ENCODE measurements around the gene ZYG11B.
"Not testable (repeated sequence)": the region's sequence is repeated elsewhere in the genome, so short reads cannot be mapped to it uniquely, and the experiment has no call there.

ZYG11B gene

GRCh38 chr1:52748119-52748518, 21.9 kb downstream of the ZYG11B start:
- no peak overlapping the region for H2AFZ ChIP-seq (ENCODE audit: low read depth, low read length)
- H3K36me3 ChIP-seq (ENCODE audit: insufficient read depth, low read length): no peaks in the 10 kb centered on the region
- no peak overlapping the region for H3K4me3 ChIP-seq (ENCODE audit: low read depth in 1 of 2, low read length in 2 of 2)
- TF ChIP-seq, protein P1, sequence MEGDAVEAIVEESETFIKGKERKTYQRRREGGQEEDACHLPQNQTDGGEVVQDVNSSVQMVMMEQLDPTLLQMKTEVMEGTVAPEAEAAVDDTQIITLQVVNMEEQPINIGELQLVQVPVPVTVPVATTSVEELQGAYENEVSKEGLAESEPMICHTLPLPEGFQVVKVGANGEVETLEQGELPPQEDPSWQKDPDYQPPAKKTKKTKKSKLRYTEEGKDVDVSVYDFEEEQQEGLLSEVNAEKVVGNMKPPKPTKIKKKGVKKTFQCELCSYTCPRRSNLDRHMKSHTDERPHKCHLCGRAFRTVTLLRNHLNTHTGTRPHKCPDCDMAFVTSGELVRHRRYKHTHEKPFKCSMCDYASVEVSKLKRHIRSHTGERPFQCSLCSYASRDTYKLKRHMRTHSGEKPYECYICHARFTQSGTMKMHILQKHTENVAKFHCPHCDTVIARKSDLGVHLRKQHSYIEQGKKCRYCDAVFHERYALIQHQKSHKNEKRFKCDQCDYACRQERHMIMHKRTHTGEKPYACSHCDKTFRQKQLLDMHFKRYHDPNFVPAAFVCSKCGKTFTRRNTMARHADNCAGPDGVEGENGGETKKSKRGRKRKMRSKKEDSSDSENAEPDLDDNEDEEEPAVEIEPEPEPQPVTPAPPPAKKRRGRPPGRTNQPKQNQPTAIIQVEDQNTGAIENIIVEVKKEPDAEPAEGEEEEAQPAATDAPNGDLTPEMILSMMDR (IDR thresholded peaks at IDR 0.05; ENCODE audit: borderline replicate concordance, extremely low read depth, low read length, poor library complexity, severe bottlenecking): peak; percentile 30
- TF ChIP-seq EZH2 (IDR thresholded peaks at IDR 0.05; ENCODE audit: borderline replicate concordance, low read depth, low read length, severe bottlenecking): no peak
- no peaks in the 10 kb centered on the region; the same call in 1 of the 2 replicates for H4K20me1 ChIP-seq (ENCODE audit: insufficient read depth, low read length)
- peaks cover 8% of the 10 kb centered on the region; the same call in 1 of the 2 replicates for H3K79me2 ChIP-seq (ENCODE audit: insufficient read depth, low read length)
- ATAC-seq (ENCODE audit: insufficient read depth, low read depth): no peak
- no peak for DNase-seq
- no peak overlapping the region for H3K4me2 ChIP-seq (ENCODE audit: insufficient read depth, low read length)
- no peak overlapping the region for H3K27ac ChIP-seq (ENCODE audit: low read length)
- H3K9me3 ChIP-seq (ENCODE audit: insufficient read depth, low read length, severe bottlenecking): no peaks in the 10 kb centered on the region
- no peaks in the 10 kb centered on the region for H3K4me1 ChIP-seq (ENCODE audit: insufficient read depth, low read length)
- H3K9ac ChIP-seq (ENCODE audit: low read depth, low read length): no peak overlapping the region
- H3K27me3 ChIP-seq (ENCODE audit: insufficient read depth, low read length, poor library complexity): no peaks in the 10 kb centered on the region

DNA sequence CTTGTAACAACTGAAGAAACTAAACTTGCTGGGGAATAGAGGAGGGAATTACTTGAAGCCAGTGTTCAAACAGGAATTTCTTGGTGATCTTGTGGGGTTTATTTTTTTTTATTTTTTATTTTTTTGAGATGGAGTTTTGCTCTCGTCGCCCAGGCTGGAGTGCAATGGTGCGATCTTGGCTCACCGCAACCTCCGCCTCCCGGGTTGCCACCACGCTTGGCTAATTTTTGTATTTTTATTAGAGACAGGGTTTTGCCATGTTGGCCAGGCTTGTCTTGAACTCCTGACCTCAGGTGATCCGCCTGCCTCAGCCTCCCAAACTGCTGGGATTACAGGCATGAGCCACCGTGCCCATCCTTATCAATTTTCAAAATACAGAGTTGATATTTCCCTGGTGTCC, 23.2 kb downstream of the ZYG11B start:
- H3K4me3 ChIP-seq (ENCODE audit: low read depth in 1 of 2, low read length in 2 of 2); H3K4me2 ChIP-seq (ENCODE audit: insufficient read depth, low read length); H3K4me1 ChIP-seq (ENCODE audit: insufficient read depth, low read length); DNase-seq; H3K36me3 ChIP-seq (ENCODE audit: insufficient read depth, low read length); H4K20me1 ChIP-seq (ENCODE audit: insufficient read depth, low read length); ATAC-seq (ENCODE audit: insufficient read depth, low read depth); H3K9me3 ChIP-seq (ENCODE audit: insufficient read depth, low read length, severe bottlenecking); H3K27ac ChIP-seq (ENCODE audit: low read length); H3K9ac ChIP-seq (ENCODE audit: low read depth, low read length); H3K27me3 ChIP-seq (ENCODE audit: insufficient read depth, low read length, poor library complexity); H2AFZ ChIP-seq (ENCODE audit: low read depth, low read length): not testable (repeated sequence)
- peaks cover 10% of the 10 kb centered on the region; the same call in 1 of the 2 replicates for H3K79me2 ChIP-seq (ENCODE audit: insufficient read depth, low read length)

DNA sequence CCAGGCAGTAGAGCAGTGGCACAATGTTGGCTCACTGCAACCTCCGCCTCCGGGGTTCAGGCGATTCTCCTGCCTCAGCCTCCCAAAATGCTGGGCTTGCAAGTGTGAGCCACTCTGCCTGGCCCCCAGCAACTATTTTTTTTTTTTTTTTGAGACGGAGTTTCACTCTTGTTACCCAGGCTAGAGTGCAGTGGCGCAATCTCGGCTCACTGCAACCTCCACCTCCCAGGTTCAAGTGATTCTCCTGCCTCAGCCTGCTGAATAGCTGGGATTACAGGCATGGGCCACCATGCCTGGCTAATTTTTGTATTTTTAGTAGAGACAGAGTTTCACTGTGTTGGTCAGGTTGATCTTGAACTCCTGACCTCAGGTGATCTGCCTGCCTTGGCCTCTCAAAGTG, 23.9 kb downstream of the ZYG11B start:
- not testable (repeated sequence) for H3K79me2 ChIP-seq (ENCODE audit: insufficient read depth, low read length); H3K27me3 ChIP-seq (ENCODE audit: insufficient read depth, low read length, poor library complexity); H3K4me3 ChIP-seq (ENCODE audit: low read depth in 1 of 2, low read length in 2 of 2); H3K27ac ChIP-seq (ENCODE audit: low read length); ATAC-seq (ENCODE audit: insufficient read depth, low read depth); H2AFZ ChIP-seq (ENCODE audit: low read depth, low read length); H3K4me2 ChIP-seq (ENCODE audit: insufficient read depth, low read length); H3K9ac ChIP-seq (ENCODE audit: low read depth, low read length); H3K9me3 ChIP-seq (ENCODE audit: insufficient read depth, low read length, severe bottlenecking); DNase-seq; H3K4me1 ChIP-seq (ENCODE audit: insufficient read depth, low read length); H3K36me3 ChIP-seq (ENCODE audit: insufficient read depth, low read length); H4K20me1 ChIP-seq (ENCODE audit: insufficient read depth, low read length)

GRCh38 chr1:52751589-52752483, 25.6 kb downstream of the ZYG11B start:
- Histone ChIP-seq H3K4me3 (ENCODE audit: low read depth in 1 of 2, low read length in 2 of 2) (no peak overlapping the region), H3K4me2 (ENCODE audit: insufficient read depth, low read length) (no peak overlapping the region)
- no peak for ATAC-seq (ENCODE audit: insufficient read depth, low read depth)

More at GRCh38 chr1:52751589-52752483, 25.6 kb downstream of the ZYG11B start:
- Histone ChIP-seq H3K79me2 (ENCODE audit: insufficient read depth, low read length) (0 out of 2 replicates have a peak, but pooled peaks cover 4% of the 10 kb centered on the region), H3K36me3 (ENCODE audit: insufficient read depth, low read length) (no peaks in the 10 kb centered on the region), H3K27ac (ENCODE audit: low read length) (no peak overlapping the region), H3K9ac (ENCODE audit: low read depth, low read length) (no peak overlapping the region), H4K20me1 (ENCODE audit: insufficient read depth, low read length) (no peaks in the 10 kb centered on the region; the same call in 1 of the 2 replicates), H3K9me3 (ENCODE audit: insufficient read depth, low read length, severe bottlenecking) (no peaks in the 10 kb centered on the region), H3K27me3 (ENCODE audit: insufficient read depth, low read length, poor library complexity) (no peaks in the 10 kb centered on the region), H2AFZ (ENCODE audit: low read depth, low read length) (no peak overlapping the region), H3K4me1 (ENCODE audit: insufficient read depth, low read length) (no peaks in the 10 kb centered on the region)
- TF ChIP-seq, protein P1 (IDR thresholded peaks at IDR 0.05; ENCODE audit: borderline replicate concordance, extremely low read depth, low read length, poor library complexity, severe bottlenecking): no peak
- TF ChIP-seq EZH2 (IDR thresholded peaks at IDR 0.05; ENCODE audit: borderline replicate concordance, low read depth, low read length, severe bottlenecking): no peak
- no peak for DNase-seq

All from DND-41 (cell line).